HG02852 (cell line): ENCODE measurements around the gene NPLOC4.

ENCODE experiments used
- ATAC-seq: cut with Tn5 transposase; IDR thresholded peaks from one replicate; pipeline ENCODE4 v1.9.1; 2021; ENCODE audit warnings: mild to moderate bottlenecking, moderate library complexity; ENCODE audit not compliant: unreplicated experiment

The NPLOC4 gene

DNA sequence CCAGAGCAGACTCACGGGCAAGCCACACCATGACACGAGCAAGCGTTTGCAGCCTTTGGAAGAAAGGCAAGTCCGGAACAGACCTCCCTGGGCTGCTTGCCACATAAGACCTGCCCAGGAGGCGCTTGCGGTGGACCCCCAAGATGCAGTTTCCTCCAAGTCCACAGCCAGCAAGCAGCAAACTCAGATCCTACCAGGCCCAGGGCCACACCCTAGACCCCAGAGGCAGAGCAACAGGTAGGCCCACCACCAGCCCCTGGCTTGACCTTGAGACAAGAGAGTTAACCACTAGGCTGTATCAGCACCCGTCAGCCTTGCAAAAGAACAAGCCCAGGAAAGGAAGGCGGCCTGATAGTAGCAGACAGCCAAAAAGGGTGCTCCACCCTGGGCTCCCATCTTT is 87.1 kb downstream of the NPLOC4 start:
- ATAC-seq = no peak

DNA sequence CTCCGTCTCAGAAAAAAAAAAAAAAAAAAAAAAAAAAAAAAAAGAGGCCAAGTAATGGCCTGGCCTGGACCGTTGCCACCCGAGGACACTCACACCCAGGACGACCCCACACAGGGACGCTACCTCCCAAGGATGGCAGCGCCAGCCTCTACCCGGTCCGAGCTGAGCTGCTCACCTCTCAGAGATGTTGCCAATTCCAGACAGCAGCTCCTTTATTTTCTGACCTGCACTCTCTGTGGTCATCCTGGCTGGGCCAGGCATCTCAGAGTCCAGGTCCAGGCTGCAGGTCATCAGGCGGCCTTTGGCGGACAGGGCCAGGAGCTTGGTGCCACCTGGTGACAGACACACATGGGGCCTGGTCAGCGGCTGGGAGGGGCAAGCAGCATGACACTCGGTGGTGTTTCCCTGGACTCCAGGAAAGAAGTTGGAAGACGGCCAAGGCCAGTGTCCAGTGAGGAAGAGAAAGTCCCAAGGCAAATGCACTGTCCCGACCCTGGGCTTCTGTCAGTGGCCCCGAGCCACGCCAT is 87.8 kb downstream of the NPLOC4 start:
- ATAC-seq = no peak

- no peak for ATAC-seq
Measured at GRCh38 chr17:81547614-81547982, 89.3 kb downstream of the NPLOC4 start.

GRCh38 chr17:81546906-81547613 is 89.9 kb downstream of the NPLOC4 start:
- ATAC-seq = no peak

DNA sequence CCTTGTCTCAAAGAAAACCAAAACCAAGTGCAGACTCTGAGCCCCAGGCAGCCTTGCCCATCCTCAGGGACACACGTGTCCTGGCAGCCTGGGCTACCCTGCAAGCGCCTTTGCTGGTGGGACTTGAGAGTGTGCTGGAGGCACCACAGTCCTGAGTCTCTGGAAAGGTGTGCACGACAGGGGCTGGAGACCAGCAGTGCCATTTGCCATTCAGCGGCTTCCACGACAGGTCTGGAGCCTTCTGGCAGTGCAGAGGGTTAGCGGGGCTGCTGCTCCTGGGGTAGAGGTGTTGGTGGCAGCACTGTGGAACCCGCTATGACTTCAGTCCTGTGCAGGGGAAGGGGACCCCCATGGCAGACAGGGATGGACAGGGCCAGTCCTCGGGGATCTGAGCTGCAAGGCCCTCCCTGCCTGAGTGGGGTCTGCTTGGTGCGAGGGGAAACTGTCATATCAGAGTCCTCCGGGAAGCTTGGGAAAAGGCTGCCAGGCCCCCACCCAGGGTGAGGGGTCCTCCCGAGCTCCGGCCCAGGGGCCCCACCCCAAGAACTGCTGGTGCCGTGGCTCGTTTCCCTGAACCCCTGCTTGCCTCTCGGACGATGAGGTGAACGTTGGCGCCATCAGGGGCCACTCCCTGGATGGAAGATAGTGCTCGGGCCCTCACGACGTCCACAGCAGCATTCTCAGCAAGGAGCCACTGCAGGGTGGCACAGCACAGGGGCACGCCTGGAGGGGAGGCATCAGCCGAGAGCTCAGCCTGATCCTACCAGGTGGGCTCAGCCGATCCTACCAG is 91.6 kb downstream of the NPLOC4 start:
- no peak for ATAC-seq

DNA sequence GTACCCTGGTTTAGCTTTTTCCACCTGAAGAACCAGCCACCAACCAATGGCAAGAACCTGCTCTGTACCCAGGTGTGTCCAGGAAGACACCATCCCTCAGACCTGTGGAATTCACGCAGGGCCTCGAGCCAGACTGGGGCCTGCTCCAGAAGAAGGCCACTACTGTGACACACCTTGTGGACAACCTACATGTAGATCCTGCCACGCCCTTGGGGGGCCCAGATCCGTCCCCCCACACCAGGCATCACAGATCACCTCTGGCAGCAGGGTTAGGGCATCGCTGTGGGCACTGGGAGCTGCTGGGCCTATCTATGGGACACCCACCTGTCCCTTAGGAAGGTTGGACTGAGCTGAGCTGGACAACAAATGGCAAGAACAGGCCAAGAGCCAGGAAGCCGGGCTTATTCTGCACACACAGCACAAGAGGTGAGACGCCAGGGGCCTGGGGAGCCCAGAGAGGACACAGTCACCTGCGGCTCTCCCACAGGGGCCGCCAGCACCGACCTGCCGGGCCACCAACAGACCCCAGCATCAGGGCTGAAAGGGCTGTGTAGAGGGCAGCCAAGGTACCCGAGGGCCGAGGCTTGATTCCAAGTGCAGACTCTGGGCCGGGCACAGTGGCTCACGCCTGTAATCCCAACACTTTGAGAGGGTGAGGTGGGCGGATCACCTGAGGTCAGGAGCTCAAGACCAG is 92.5 kb downstream of the NPLOC4 start:
- ATAC-seq = no peak

DNA sequence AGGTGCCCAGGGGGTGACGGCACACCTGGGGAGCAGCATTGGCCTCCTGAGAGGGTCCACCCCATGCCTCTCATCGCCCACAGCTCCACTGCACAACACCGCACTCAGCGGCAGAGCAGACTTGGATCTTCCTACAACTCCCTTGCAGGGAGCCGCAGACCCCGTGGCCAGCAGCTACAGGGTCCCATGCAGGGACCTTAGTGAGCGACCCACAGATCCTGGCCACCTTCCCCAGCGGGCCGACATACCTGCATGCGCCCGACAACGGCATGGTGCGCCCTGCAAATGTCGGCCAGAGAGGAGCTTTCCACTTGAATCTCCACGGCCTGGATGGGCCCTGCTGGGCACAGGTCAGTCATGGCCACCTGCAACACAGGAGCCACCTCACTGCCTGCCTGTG is 93.2 kb downstream of the NPLOC4 start:
- no peak for ATAC-seq

DNA sequence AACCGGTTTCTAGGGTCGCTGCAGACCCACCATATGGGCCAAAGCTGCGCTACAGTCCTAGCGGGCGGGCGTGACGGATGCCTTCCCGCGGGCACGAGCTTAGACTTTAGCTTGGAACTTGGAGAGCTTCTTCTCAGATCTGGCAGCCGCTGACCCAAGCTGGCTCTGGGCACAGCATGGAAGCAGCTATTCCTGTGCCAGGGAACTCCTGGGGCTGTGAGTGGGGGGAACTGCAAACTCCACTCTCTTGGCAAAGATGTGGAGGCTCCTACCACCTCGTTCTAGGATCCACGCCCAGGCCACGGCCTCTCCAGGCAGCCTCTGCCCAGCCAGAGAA is 93.6 kb downstream of the NPLOC4 start:
- ATAC-seq = no peak

DNA sequence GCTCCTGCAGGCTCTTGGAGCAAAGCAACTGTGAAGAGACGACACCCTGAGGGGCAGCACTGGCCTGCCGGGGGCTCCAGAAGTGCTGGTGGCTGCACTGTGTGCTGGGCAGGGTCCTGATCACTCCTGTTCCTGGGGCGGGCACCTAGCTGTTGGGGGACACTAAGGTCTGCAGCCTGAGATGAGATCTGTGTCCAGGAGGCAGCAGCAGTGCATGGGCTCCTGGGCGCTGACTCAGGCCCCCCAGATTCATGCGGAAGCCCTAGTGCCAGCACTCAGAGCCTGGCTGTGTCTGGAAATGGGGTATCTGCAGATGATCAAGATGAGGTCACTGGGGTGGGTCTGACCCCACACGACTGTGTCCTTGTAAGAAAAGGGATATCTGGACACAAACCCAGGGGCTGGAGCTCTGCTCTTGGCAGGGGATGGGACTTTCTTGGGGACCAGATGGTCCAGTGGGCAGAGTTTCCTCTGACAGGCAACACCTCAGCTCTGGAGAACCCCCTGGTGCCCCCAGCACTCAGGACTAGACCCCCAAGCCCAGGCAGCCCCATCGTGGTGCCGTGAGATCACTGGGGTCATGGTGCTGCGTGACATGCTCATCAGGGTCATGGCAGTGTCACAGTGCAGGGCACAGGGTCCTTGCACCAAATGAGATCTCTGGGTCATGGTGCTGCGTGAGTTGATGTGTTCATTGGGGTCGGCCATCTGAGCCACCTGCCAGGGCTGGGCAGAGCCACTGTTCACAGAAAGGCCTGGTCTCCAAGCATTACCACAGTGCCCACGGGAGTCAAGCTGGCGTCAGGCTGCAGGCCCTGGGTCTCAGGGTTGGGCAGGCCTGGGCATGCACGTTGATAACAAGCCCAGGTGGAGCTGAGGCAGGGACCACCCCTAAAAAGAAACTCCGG is 94.2 kb downstream of the NPLOC4 start:
- no peak for ATAC-seq

DNA sequence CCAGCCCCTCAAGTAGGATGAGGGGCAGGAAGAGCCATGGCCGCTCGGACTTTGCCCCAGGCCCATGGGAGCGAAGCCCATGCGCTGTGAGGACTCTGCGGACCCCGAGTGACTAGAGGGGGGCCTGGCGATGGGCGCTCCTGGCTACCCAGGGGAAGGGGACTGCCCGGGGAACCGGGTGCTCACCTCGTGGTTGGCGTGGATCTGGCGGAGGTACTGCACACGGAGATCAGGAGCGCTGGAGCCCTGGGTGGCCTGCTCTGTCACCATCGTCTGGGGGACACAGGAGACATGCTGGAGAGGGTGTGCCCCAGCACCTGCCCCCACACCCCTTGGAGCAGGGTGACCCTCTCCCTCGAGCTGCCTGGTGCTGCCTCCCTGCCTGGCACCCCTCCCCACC is 95.8 kb downstream of the NPLOC4 start:
- no peak for ATAC-seq

DNA sequence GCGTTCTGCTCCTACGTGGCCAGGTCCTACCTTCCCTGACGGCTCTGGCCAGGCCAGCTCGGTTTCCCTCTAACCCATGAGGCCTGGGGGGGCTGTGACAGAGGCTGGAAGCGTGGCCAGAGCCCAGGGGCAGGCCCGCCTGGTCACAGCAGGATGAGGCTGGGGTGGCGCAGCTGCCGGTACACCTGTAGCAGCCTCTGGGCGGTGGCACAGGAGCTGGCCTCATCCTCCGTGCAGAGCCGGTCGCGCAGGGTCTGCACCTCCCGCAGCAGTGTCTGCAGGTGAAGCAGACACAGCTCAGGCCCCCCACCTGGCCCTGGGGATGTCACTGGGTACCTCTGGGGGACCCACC is 96.3 kb downstream of the NPLOC4 start:
- no peak for ATAC-seq

DNA sequence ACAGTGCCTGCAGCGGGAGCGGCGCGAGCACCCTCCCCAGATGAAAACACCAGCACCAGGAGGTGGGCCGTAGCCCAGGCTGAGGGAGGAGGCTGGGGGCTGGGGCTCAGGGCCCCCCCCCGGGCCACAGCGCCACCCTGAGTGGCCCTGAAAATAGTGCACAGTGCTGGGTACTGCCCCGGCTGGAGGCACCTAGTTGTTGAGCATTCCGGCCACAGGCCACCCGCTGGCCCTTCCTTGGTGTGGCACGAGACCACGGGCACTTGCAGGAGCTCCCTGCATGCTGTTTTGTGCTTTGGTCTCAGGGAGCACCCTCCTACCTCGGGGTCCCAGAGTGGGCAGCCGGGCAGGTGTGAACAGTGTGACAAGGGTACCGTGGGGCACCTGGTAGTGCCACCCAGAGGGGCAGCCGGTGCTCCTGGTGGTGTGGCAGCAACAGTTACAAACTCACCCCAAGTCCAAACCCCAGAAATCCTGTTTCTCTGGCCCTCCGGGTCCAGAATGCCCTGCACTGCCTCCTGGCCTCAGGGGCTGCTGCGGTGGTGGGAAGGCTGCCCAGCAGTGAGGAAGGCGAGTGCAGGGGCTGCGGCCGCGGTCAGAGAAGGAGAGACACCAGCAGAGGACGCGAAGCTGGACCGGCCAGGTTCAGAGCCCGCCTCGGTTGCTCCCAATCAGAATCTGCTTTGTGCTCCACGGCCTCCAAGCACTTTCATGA is 96.8 kb downstream of the NPLOC4 start:
- ATAC-seq = no peak

- no peak for ATAC-seq
Measured at GRCh38 chr17:81539571-81539900, 97.4 kb downstream of the NPLOC4 start.

- ATAC-seq = no peak
Measured at GRCh38 chr17:81538651-81539570, 98.0 kb downstream of the NPLOC4 start.

GRCh38 chr17:81537856-81538555 is 98.9 kb downstream of the NPLOC4 start:
- ATAC-seq = no peak

GRCh38 chr17:81537343-81537855 is 99.5 kb downstream of the NPLOC4 start:
- ATAC-seq = no peak

DNA sequence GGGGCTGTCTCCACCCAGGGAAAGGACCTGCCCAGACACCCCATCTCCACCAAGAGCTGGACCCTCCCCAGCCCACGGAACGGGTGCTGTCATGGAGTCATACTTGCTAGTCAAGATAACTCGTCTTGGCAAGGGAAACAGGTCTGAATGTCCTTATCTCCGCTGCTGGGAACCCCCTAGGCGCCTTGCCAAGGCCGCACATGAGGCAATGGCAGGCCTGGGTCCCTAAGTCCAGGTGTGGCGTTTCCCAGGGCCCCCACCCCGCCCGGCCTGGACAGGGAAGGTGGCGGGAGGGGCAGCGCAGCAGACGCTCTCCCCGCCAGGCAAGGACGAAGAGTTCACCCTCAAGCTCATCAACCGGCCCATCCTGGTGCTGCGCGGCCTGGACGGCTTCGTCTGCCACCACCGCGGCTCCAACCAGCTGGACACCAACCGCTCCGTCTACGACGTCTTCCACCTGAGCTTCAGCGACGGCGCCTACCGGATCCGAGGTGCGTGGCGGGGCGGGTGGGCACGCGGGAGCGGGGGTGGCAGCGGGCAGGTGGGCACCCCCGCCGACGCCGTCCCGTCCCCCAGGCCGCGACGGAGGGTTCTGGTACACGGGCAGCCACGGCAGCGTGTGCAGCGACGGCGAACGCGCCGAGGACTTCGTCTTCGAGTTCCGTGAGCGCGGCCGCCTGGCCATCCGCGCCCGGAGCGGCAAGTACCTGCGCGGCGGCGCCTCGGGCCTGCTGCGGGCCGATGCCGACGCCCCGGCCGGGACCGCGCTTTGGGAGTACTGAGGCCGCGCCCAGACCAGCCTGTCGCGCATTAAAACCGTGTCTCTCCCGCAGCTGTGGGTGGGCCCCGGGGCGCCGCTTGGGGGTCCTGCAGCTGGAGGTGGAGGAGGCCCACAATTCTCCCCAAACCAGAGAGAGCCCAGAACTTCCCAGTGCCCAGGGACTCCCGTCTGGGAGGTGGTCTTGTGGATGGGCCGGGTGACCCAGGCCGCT is 100.3 kb downstream of the NPLOC4 start:
- ATAC-seq = no peak
